ENCODE measurements around the gene COL23A1.

- TF ChIP-seq, protein P1, sequence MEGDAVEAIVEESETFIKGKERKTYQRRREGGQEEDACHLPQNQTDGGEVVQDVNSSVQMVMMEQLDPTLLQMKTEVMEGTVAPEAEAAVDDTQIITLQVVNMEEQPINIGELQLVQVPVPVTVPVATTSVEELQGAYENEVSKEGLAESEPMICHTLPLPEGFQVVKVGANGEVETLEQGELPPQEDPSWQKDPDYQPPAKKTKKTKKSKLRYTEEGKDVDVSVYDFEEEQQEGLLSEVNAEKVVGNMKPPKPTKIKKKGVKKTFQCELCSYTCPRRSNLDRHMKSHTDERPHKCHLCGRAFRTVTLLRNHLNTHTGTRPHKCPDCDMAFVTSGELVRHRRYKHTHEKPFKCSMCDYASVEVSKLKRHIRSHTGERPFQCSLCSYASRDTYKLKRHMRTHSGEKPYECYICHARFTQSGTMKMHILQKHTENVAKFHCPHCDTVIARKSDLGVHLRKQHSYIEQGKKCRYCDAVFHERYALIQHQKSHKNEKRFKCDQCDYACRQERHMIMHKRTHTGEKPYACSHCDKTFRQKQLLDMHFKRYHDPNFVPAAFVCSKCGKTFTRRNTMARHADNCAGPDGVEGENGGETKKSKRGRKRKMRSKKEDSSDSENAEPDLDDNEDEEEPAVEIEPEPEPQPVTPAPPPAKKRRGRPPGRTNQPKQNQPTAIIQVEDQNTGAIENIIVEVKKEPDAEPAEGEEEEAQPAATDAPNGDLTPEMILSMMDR (conservative IDR thresholded peaks at IDR 0.05; ENCODE audit: low read depth in 2 of 2), result no peak
- TF ChIP-seq, protein P2, sequence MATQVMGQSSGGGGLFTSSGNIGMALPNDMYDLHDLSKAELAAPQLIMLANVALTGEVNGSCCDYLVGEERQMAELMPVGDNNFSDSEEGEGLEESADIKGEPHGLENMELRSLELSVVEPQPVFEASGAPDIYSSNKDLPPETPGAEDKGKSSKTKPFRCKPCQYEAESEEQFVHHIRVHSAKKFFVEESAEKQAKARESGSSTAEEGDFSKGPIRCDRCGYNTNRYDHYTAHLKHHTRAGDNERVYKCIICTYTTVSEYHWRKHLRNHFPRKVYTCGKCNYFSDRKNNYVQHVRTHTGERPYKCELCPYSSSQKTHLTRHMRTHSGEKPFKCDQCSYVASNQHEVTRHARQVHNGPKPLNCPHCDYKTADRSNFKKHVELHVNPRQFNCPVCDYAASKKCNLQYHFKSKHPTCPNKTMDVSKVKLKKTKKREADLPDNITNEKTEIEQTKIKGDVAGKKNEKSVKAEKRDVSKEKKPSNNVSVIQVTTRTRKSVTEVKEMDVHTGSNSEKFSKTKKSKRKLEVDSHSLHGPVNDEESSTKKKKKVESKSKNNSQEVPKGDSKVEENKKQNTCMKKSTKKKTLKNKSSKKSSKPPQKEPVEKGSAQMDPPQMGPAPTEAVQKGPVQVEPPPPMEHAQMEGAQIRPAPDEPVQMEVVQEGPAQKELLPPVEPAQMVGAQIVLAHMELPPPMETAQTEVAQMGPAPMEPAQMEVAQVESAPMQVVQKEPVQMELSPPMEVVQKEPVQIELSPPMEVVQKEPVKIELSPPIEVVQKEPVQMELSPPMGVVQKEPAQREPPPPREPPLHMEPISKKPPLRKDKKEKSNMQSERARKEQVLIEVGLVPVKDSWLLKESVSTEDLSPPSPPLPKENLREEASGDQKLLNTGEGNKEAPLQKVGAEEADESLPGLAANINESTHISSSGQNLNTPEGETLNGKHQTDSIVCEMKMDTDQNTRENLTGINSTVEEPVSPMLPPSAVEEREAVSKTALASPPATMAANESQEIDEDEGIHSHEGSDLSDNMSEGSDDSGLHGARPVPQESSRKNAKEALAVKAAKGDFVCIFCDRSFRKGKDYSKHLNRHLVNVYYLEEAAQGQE (IDR thresholded peaks at IDR 0.05; ENCODE audit: unreplicated experiment), result no peak
- TF ChIP-seq POLR2AphosphoS5 (IDR thresholded peaks at IDR 0.05; ENCODE audit: low read depth) (no peak), EZH2 (IDR thresholded peaks at IDR 0.05; ENCODE audit: low read depth, unreplicated experiment) (no peak)
These were observed 35.2 kb downstream of the COL23A1 start for GRCh38 chr5:178555005-178555404.

All from GM23338 (cell line).